Activated naive CD8-positive, alpha-beta T cell treated with anti-CD3 and anti-CD28 coated beads, Interleukin-2, amount 50 U/mL, for 24 hours (primary cell): ENCODE results near the gene SIVA1.
A peak's percentile ranks its signal among the peaks of the same experiment; 100 is the strongest.

Experiments used
- ATAC-seq: fragments of 150-1000 bp; cut with Tn5 transposase; one replicate; pipeline ENCODE4 v1.10.0; 2021
- DNase-seq: peaks from one replicate; pipeline ENCODE4 v3.0.0; 2021
- H3K27ac Mint-ChIP-seq: one replicate; pipeline ENCODE4 v1.8.0; 2021; ENCODE audit warnings: mild to moderate bottlenecking, mixed read lengths
- H3K27me3 Mint-ChIP-seq: one replicate; pipeline ENCODE4 v1.8.0; 2021; ENCODE audit warnings: mixed read lengths
- H3K36me3 Mint-ChIP-seq: one replicate; pipeline ENCODE4 v1.8.0; 2021; ENCODE audit warnings: low read depth, mixed read lengths
- H3K4me1 Mint-ChIP-seq: one replicate; pipeline ENCODE4 v1.8.0; 2021; ENCODE audit warnings: mixed read lengths
- H3K4me3 Mint-ChIP-seq: one replicate; pipeline ENCODE4 v1.8.0; 2021; ENCODE audit warnings: mild to moderate bottlenecking, moderate library complexity, mixed read lengths
- H3K9me3 Mint-ChIP-seq: one replicate; pipeline ENCODE4 v1.8.0; 2021; ENCODE audit warnings: mixed read lengths

SIVA1 gene

DNA sequence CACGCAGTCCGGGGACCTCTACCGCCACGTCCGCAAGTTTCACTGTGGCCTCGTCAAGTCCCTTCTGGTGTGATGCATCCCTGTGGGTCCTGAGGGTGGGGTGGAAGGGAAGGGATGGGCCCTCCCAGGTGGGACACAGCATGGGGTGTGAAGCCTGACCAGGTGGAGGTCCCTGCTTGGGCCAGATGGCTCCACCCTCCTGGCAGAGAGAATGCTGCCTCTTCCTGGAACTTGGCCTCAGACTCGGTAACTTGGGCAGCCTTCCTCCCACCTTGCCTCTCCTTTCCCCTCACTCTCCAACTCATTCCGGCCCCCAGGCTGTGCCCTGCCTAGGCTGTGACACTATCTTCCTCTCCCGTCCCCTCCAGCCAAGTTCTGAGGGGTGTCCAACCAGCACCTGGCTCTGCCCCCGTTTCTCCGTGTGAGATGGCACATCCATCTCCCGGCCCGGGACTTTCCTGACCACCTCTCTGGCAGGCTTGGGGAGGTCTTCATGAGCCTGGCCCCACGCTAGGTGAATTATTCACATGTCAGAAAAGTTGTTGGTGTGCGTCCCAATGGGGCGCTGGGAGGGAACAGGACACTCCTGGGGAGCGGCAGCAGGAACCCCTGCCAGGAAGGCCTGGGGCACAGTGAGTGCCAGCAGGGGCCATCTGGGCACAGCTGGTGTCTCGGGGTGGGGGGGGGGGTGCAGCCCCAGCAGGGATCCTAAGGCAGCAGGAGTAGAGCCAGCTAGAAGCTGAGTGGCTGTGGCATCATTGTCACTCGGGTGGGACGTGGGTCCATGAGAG is 49.6 kb downstream of the SIVA1 start:
- H3K9me3 Mint-ChIP-seq, result no peaks in the 10 kb centered on the region
- H3K4me1 Mint-ChIP-seq, result peaks cover 10% of the 10 kb centered on the region
- H3K4me3 Mint-ChIP-seq, result peak overlapping the region; percentile 33
- no peak for ATAC-seq
- H3K27me3 Mint-ChIP-seq, result peaks cover 7% of the 10 kb centered on the region
- DNase-seq, result no peak
- H3K36me3 Mint-ChIP-seq, result no peaks in the 10 kb centered on the region
- H3K27ac Mint-ChIP-seq, result no peak overlapping the region

GRCh38 chr14:104803280-104803911 is 50.4 kb downstream of the SIVA1 start:
- H3K9me3 Mint-ChIP-seq, result no peaks in the 10 kb centered on the region

DNA sequence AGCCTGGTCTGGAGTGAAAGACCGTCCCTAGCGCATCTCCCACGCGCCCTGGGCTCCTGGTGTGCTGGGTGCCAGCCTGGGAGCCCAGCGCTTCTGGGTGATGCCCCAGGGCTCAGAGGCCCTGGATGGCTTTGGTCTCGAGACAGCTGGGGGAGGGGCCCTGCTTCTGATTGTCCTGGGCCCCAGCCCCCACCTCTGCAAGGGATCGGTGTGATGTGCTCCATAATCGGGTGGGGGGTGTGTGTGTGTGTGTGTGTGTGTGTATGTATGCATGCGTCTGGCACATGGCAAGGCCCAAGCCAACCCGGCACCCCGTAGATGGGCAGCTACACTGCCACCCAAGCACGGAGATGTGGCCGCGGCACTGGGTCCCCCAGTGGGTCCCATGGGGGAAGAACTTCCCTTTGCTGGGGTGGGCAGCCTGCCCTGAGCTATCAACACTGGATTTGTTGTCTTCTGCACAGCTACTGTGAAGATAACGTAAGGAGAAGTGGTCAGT is 51.0 kb downstream of the SIVA1 start:
- H3K4me3 Mint-ChIP-seq, result no peak overlapping the region
- peaks cover 10% of the 10 kb centered on the region for H3K4me1 Mint-ChIP-seq
- DNase-seq (no peak), ATAC-seq (no peak)
- H3K27ac Mint-ChIP-seq, result no peak overlapping the region
- no peaks in the 10 kb centered on the region for H3K36me3 Mint-ChIP-seq
- H3K27me3 Mint-ChIP-seq, result peaks cover 5% of the 10 kb centered on the region
- H3K9me3 Mint-ChIP-seq, result no peaks in the 10 kb centered on the region

More at GRCh38 chr14:104803280-104803911, 50.4 kb downstream of the SIVA1 start:
- no peak overlapping the region for H3K27ac Mint-ChIP-seq
- no peak for ATAC-seq
- no peak overlapping the region for H3K4me3 Mint-ChIP-seq
- H3K36me3 Mint-ChIP-seq, result no peaks in the 10 kb centered on the region
- peaks cover 7% of the 10 kb centered on the region for H3K27me3 Mint-ChIP-seq
- no peak for DNase-seq
- peaks cover 10% of the 10 kb centered on the region for H3K4me1 Mint-ChIP-seq

DNA sequence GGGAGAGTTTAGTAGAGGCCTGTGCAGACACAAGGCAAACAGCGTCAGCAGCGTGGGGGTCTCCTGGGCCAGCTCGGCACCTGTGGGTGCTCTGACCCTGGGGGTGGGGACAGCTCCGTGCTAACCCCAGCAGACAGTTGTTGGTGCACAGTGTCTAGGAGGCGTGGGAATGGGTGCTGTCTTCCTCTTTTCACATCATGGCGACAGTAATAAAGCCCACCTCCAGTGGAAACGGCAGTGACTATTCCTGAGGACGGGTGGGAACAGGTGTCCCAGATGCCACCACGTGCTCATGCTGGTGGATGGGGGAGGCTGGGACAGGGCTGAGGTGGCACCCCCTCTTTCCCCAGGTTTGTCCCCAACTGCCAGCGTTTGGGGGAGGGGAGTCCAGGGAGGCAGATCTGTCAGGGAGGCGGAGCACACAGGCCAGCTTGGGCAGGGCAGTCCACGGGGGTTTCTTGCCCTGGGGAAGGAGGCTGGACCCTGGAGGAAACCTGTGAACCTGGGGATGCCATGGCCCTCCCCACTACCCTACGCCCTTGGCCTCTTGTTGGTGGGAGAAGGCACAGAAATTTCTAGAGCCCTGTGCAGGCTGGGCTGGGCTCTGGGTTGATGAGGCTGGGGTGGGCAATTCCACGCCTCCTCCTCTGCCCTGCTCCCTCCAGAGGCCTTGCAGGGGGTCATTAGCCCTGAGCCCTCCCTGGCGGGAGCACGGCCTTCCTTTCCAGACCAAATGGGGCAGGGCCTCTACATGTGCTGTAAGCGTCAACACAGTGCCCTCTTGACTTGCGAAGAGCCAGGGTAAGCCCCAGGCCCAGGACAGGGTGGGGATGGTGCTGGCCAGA is 51.8 kb downstream of the SIVA1 start:
- ATAC-seq, result no peak
- no peaks in the 10 kb centered on the region for H3K9me3 Mint-ChIP-seq
- H3K27ac Mint-ChIP-seq, result no peak overlapping the region
- no peaks in the 10 kb centered on the region for H3K36me3 Mint-ChIP-seq
- peaks cover 10% of the 10 kb centered on the region for H3K4me1 Mint-ChIP-seq
- DNase-seq, result no peak
- H3K27me3 Mint-ChIP-seq, result peaks cover 2% of the 10 kb centered on the region
- H3K4me3 Mint-ChIP-seq, result no peak overlapping the region

- DNase-seq (no peak), ATAC-seq (no peak)
- no peaks in the 10 kb centered on the region for H3K9me3 Mint-ChIP-seq
These were observed 52.4 kb downstream of the SIVA1 start for GRCh38 chr14:104805326-104805678.

GRCh38 chr14:104805941-104806624 is 53.1 kb downstream of the SIVA1 start:
- Mint-ChIP-seq H3K9me3 (no peaks in the 10 kb centered on the region), H3K4me3 (no peak overlapping the region), H3K27ac (no peak overlapping the region), H3K36me3 (no peaks in the 10 kb centered on the region), H3K4me1 (peaks cover 10% of the 10 kb centered on the region), H3K27me3 (no peaks in the 10 kb centered on the region)
- ATAC-seq (no peak), DNase-seq (no peak)

More at GRCh38 chr14:104805326-104805678, 52.4 kb downstream of the SIVA1 start:
- no peak overlapping the region for H3K4me3 Mint-ChIP-seq
- no peaks in the 10 kb centered on the region for H3K36me3 Mint-ChIP-seq
- H3K27ac Mint-ChIP-seq, result no peak overlapping the region
- H3K4me1 Mint-ChIP-seq, result peaks cover 10% of the 10 kb centered on the region
- H3K27me3 Mint-ChIP-seq, result no peaks in the 10 kb centered on the region

- Mint-ChIP-seq H3K27ac (no peak overlapping the region), H3K36me3 (no peaks in the 10 kb centered on the region), H3K9me3 (no peaks in the 10 kb centered on the region), H3K4me3 (no peak overlapping the region), H3K4me1 (peaks cover 5% of the 10 kb centered on the region), H3K27me3 (no peaks in the 10 kb centered on the region)
- no peak for DNase-seq
- no peak for ATAC-seq
These were observed 53.9 kb downstream of the SIVA1 start for GRCh38 chr14:104806625-104807465.

- Mint-ChIP-seq H3K36me3 (no peaks in the 10 kb centered on the region), H3K27me3 (no peaks in the 10 kb centered on the region), H3K4me1 (peaks cover 3% of the 10 kb centered on the region), H3K9me3 (no peaks in the 10 kb centered on the region), H3K27ac (no peak overlapping the region), H3K4me3 (no peak overlapping the region)
- ATAC-seq (no peak), DNase-seq (no peak)
These were observed 55.5 kb downstream of the SIVA1 start for GRCh38 chr14:104808456-104808855.
